H4 (cell line): Measurements from ENCODE around the gene SOX5. TPM values are rescaled to one million over a fixed set of nuclear protein-coding genes. Genes with fewer than 3 reads are reported as not detected.
A peak's percentile ranks its signal among the peaks of the same experiment; 100 is the strongest.

Experiments
- DNase-seq: peaks from one replicate; pipeline ENCODE4 v3.0.0-alpha.2; 2015; ENCODE audit warnings: low spot score
- total RNA-seq: library from RNA; depleted of rRNA; stranded (reverse); fragments of >200 nt; shearing (Covaris generic); gene quantifications from 2 replicates; pipeline ENCODE4 v1.2.3, GENCODE V29; 2014

Gene SOX5
- total RNA-seq, 1 experiment from 2014 or later, result 2.5 TPM

DNA sequence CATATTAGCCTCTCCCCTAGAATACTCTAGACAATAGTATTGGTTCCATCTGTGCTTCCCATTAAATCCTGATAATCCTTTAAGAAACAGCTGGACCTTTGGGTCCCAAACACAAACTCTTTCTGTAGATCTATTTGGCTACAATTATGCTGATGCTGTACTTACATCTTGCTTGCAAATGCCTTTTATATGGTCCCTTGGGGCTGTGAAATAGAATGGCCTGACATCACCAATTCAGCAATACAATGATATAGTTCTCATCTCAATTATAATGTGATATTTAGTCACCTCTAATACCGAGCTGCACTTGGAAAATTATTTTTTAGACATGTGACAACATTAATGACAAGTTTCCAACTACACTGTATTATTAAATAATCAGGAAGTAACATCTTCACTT, 261.5 kb downstream of the SOX5 start:
- DNase-seq, result no peak

DNA sequence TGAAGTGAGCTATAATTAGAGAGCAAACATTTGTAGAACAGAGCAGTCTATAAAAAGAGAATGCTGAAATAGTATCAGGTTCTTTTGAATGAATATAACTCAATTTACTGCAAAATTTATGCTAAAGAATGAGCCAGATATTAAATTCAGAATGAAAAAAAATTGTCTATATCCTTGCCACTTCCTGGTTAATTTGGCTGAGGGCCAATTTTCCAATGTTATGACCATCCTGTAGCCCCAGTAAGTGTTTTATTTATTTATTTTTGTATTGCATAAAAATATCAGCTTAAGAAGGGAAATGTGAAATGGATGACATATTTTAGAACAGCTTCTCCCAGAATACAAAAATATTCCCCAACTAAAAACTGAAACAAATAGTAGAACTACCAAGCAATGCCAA, 263.4 kb downstream of the SOX5 start:
- DNase-seq, result no peak

DNA sequence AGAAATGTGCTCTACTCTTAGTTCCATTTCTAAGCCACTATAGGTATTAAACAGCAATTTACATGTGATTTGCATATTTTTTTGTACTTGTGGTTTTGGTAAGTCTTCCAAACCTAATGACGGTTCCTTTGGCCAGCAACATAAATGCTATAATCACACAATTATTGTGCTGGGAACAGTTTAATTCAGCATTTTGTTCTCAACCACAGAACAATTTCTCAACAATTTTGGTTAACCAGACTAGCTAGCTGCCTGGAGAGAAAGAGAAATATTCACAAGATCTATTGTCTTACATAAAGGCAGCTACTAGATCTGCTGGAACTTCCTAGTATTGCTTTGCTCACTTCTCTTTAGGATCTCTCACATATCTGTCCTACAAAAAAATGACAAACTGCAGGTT, 265.3 kb downstream of the SOX5 start:
- DNase-seq, result peak; percentile 15

DNA sequence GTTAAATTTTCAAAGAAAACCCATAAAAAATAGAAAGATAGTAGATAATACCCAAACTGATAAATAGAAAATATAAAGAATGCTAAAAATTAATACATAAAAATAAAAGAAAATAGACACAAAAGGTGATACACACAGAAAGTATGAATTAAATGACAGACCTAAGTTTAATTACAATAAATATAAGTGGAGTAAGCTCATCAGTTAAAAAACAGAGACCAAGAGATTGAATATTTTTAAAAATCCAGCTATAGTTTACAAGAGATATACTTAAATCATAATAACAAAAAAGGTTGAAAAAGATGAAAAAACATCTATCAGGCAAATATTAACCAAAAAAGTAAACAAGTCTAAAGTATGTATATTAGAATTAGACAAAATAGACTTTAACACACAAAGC, 268.2 kb downstream of the SOX5 start:
- DNase-seq, result no peak

DNA sequence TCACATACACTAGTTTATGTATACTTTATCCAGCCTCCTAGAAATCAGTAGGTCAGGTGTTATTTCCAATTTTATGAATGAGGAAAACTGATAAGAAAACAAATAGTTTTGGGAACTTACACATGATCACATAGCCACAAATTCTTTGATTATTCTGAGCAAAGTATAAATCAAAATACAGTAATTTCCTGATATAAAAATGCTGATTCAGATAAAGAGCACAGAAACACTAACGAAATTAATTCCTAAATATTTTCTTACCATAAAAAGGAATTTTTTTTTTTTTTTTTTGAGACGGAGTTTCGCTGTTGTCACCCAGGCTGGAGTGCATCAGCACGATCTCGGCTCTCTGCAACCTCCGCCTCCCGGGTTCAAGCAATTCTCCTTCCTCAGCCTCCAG, 275.4 kb downstream of the SOX5 start:
- no peak for DNase-seq

DNA sequence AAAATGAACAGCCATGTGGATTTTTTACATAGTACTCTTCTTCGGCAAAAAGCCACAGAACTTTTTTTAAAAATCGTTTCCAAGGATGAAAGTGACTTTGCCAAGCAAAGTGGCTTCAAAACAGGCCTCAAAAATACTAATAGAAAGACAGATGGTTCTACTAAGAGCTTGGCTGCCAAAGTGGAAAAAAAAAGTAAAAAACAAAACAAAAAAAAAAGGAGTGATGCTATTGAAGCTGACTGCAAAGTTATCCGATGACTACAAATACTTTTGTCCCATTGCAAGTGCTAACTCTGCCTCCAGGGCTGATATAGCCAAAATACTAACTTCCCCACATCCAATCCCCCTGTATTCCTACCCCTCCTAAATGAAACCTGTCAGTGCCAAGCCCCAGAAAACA, 277.6 kb downstream of the SOX5 start:
- DNase-seq, result no peak

DNA sequence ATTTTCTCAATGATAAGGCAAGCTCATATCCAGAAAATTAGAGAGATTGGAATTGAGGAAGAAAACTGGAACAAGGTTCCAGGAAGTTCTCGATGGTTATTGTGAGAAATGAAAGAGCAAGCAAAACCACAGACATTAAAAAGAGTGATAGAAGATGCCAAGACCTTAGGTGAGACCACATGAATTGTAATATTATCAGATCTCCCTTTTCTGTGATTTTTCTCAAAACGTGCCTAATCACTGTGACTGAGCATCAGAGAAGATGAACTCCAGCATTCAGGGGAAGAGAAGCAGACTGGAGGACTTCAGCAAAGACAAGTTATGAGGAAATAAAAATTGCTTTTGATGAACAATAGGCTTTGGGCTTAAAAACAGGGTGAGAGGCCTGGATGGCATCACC, 278.8 kb downstream of the SOX5 start:
- DNase-seq, result no peak

DNA sequence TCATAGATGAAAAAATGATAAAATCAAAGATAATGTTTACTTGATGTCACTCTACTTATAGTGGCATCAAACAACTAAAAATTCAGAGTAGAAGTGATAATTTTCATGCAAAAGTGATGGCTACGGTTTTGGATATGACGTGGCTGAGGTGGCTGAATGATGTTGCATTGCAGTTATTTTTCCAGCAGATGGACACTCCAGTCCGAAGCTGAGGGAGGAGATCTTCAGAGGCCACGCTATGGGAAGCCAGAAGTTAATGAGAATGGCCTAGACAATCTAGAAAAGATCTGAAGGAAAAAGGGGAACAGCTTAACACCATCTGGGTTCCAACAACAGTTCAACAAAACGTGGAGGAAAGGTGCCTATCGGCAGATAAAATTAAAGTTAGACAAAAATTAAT, 279.8 kb downstream of the SOX5 start:
- no peak for DNase-seq

DNA sequence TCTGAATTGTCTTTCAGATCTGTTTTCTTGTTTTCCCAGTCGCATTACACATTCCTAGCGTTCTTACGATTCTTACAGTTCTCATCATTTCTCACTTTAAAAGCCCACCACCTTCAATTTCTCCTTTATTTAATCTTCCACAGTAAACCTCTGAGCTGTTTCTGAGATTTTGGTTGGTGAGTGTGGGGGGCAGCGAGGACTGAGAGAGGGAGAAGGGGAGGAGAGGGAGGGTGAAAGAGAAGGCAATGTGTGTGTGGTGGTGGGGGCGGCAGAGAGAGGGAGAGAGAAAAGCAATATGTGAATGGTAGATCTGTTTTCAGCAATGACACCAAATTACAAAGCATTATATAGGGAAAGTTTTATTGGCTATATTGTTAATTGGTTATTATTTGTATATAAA, 282.6 kb downstream of the SOX5 start:
- no peak for DNase-seq

DNA sequence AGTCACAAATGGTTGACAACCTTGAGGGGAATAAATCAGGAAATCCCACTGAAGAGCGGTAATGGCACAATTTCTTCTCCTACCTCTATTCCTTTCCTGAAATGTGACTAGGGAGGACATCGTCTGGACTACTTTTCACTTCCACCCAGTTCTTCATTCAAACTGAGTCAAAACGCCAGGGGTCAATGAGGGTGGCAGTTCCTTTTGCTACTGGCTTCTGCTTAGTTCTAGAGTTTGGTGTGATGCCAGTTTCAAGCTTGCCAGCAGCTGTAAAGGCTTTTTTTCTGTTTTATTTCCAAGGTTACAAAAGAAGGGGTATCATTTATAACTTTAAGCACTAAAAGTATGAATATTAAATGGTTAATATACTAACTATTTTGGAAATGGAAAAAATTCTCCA, 286.5 kb downstream of the SOX5 start:
- no peak for DNase-seq

DNA sequence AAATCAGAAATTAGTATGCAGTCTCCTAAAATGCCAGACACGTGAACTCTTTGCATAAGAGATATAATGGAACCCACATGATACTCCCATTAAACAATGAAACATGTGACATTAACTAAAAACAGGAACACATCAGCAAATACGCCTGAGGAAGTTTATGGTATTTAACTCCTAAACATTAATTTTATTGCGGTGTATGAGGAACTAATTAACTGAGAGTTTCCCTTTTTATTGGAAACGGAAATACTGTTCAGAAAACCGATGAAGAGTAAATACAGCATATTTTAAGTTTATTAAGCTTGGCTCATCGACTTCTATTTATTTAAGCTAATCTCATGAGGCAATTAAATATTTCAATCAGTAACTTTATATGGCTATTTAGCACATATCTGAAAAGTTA, 290.3 kb downstream of the SOX5 start:
- DNase-seq, result no peak

DNA sequence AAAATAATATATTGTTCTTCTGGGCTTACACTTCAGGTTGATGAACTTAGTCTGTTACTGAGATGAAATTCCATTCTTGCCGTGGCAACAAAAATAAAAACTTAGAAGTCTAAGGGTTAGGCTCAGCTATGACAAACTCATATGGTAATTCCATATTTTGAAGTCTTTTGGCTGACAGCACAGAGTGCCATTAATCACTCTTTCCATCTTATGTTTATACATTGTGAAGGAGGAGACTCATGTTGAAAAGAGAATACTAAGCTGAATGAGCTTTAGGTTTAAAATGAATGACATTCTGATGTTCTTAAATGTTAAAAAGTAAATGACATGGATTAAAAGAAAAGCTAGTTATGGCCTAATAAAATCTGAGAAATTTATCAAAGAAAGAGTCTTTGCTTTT, 291.9 kb downstream of the SOX5 start:
- DNase-seq, result no peak

DNA sequence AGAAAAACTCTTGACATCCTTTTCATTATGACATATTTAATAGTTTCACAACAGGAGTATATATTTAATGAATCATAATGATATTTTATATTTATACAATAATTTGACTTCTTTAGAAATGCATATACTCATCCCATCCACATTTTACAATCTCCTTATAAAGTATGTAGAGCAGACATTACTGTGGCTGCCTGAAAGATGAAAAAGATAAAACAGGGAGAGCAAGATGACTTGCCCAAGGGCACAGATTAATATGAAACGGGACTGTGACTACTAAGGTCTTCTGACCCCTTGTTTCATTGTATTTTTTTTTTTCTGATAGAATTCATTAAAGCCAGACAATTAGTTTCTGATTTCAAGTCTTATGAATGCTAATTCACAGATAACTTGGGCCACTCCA, 293.6 kb downstream of the SOX5 start:
- no peak for DNase-seq

DNA sequence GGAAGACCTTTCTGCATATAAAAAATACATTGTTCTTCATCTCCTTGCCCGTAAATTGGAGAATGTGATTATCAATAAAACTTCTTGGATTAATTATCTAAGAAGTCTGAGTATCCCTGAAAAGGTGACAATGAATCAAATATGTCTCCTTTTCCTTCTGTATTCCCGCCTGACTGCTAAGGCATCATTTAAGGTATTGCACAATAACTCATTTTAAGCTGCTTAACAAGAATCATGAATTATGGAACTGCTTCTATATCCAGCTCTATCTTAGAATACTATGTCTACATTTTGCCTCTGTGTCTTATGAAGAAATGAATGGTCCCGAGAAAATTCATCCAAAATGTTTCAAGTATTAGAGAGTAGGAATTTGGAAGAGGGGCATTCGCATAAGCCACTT, 294.4 kb downstream of the SOX5 start:
- DNase-seq, result no peak

DNA sequence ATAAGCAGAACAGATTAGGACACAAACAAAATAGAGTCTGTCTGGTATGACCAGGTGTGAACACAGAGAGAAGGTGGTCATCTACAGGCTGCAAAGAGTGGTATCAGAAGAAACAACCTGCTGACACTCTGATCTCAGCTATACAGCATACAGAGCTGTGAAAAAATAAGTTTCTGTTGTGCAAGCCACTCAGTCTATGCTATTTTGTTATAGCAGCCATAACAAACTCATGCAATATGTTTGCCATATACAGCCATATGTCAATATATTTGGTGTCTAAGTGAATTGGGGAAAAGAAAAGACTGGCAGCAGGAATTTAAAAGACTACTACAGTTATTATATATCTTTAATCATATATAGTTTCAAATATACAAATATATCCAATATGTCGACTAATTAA, 300.9 kb downstream of the SOX5 start:
- DNase-seq, result no peak

DNA sequence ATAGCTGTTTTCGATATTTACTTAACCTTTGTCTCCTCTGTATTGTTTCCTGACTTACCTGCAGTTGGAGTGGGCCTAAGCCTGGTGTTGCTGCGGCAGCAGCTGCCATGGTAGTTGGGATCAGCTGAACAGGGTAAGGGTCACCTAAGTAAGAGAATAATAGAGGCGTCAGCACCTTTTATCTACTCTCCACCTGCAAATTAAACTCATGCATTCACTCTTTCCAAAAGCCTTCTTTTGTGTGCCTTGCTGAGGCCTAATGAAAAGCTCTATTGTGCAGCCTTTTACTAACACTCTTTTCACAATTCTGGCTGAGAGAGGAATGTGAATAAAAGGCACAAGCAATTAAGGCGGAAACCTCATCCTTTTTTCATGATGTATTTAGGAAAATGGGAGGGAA, 308.7 kb downstream of the SOX5 start:
- DNase-seq, result no peak

DNA sequence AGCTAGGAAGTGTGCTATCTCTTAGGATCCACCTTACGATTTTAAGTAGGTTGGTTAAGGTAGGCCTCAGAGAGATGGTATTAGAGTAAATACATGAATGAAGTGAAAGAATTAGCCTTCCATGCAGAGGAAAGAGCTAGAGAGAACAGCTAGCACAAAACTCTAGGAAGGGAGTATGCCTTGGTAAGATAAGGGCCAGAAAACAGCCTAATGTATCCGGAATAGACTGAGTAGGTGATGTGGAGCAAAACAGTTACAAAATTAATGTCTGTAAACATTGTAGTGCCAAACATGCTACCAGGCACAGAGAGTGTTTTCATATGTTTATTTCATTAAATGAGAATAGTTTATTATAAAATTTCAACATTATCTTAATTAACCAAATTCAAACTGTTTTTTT, 315.1 kb downstream of the SOX5 start:
- DNase-seq, result no peak

DNA sequence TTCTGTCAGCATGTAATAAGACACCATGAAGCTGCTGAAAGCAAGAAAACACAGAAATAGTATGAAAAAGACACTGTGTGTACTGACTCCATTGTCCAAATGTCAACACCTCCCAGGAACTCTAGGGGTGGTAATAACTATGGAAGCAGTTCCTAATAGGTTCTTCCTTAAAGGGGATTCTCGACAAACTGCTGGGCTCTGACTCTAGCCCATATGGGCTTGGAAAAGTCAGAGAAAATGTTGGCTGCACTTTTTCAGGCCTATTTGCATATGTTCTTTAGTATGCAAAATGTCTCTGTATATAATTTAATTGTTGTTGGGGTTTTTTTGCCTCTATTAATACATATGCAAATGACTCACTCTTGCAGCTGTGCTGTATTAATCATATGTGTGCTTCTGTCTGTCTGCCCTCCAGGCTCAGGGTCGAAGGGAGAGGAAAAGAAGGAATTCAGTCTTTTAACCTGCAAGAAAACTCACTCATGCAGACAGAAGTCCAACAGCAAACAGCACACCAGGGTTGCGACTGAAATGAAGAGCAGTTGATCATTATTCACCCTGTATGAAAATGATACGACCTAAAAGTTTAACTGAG, 317.6 kb downstream of the SOX5 start:
- DNase-seq, result no peak

DNA sequence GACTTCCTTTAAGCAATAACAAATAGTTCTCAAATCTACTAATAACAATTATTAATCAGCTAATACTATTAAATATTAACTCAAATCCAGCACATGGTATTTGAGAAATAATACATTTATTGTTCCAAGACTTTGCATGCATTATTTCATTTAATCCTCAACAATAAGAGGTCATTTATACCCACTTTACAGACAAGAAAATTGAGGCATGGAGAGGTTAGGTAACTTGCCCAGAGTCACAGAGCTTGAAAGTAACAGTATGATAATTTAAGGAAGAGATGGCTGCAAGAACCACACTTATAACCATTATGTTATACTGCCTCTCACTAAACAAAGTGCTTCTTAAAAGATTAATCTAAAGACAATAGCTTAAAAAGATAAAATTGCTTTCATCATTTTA, 318.9 kb downstream of the SOX5 start:
- no peak for DNase-seq

DNA sequence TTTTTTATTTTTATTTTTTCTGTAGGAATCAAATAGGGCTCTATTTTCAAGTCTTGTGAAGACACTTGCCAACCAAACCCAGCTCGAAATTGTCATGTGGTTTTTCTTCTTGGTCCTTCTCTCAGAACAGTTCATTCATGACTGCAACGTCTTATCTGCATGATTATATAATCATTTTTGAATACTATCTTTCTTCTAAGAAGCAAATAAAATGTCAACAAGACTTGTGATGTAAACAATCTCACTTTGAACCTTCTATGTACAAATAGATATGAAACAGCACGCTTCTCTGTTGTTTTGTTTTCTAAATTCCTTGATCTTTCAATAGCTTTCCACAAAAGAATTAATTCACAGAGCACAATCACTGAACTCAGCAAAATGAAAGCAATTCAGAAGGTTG, 320.7 kb downstream of the SOX5 start:
- no peak for DNase-seq

DNA sequence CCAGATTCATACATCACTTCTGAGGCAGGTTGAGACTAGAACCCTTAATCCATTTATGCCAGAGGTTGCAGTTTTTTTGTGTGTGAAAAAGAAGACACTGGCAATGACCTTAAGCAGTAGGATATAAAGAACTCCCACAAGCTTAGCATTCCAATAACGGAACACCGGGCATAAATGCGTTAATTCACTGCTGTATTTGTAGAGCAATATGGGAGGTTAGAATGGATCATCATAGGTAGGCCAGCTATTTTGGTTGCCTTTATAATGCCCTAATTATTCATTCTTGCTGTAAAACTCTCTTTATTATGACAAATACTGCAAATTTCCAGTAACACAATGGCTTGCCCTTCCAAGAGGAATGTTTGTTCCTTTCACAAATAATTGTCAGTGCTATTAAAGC, 322.7 kb downstream of the SOX5 start:
- no peak for DNase-seq

DNA sequence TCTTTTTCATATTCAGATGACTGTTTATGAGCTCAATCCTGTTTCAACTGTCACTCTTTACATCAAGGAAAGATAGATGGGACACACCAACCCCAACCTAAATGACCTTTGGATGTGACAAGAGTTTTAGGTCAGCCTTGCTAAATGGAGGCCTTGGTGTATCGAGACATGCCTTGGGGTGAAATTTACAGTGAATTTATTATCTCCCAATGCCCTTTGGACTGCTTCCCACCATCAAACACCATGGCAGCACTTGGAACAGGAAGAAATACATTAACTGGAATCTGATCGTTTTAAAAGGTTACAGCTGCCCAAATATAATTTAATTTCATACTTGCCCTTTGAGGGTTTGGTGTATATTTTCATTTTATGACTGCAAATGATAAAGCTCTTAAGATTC, 327.6 kb downstream of the SOX5 start:
- no peak for DNase-seq

DNA sequence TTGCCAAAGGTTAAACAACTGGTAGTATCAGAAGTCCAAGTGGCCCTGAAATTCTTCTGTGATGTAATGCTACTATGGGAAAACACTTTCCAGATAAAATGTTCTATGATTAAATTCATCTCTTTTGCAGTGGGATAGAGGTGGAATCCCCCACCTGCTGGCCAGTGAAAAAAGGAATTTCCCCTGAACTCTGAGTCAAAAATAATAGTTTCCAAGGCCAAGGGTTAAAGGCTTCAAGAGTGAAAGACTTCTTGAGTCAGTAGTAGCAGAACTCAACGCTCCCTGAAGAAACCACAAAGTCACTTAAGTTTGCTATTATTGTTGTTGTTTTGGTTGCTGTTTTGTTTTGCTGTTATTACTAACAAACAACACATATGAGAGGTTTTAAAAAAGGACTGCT, 330.8 kb downstream of the SOX5 start:
- DNase-seq, result no peak

DNA sequence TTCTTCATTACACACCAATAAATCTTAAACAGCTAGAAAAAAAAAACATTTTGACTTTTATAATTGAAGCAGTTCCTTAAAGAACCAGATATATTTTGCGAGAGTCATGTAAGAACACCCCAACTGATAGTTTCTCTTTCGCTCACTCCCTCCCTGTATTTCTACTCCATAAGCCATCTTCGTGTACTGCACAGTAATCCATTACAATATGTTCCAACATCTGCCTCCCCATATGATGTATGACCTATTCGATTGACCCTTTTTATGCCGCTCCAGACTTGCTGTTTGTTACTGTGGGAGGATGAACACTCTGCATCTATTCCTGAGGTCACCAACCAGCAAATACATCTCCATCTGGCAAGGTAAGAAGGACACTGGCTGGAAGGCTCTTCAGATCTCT, 331.7 kb downstream of the SOX5 start:
- no peak for DNase-seq

DNA sequence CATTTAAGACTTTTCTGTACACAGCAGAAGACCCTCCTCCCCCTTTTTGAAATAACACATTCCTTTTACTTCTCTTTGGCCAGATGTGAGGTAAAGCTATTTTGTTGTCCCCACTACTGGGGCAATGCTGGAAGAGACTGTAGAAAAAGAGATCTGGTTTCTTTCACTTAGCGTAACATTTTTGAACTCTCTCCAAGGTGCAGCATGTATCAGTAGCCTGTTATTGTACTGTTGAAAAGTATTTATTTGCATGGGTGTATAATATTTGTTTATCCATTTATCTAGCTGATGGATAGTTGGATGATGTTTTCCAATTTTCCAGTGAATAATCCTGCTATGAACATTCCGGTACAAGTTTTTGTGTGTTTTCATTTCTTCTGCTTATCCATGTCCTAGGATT, 335.2 kb downstream of the SOX5 start:
- DNase-seq, result no peak
